Measurements from ENCODE around the gene ZIC4.

ZIC4 gene

DNA sequence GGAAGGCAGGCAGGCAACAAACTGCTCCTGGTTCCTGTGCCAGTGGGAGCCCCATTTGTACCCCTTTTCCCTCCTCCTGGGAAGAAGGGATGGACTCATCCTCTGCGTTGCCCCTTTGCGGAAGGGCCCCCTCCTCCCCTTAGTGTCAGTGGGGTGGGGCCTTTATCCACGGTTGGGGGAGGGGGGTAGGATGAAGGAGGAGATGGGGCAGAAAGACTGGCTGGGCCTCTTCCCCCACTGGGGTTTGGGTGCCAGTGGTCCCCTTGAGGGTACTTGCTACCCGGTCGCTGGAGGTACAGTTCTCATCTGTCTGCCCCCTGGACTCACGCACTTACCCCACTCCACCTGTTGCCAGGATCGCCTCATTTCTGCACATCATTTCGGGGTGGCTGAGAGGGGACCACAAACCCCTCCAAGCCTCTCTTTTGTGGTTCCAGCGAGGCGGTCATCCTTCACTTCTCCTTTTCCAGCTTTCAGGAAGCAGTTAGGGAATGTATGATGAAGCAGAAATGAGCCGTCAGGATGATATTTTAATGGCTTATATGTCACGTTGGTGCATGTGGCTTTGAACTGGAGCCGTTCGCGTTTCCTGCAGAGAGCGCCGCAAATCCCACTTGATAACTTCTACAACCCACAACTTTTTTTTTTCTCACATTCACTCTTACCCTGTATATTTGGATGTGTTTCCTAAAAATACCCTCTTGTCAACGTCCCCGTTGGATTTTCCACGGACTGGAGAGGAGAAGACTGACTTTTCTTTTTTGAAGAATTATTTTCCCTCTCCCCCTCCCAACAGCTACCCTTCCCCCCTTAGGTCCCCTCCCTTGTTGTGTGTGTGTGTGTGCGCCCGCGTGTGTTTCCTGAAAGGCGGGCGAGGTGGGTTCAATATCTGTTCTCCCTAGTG lies at the start of gene ZIC4:
ZIC4 (minus strand) TSS at position 516 of the 904 bp plus-strand sequence. CDS start 3,746 bp downstream, outside the sequence.
- no peak for DNase-seq (ENCODE audit: low read depth)

GRCh38 chr3:147449669-147450068 lies 43.3 kb upstream of the ZIC4 start:
- no peak for DNase-seq (ENCODE audit: low read depth)

DNA sequence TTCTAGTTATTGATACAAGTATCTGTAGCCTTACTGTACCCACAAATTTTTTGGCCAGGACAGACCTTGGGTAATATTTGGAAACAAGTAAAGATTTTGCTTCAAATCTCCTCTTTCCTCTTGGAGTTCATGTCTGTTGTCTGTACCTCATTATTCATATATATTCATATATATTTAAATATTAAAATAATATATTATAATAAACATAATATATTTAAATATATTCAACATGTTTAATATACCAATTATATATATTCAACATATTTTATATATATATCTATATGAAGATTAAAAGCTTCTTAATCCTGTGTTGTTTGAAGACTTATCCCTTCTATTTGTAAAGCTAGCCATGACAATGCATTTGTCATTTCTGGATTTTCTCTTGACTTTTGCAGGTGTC lies 40.9 kb upstream of the ZIC4 start:
- DNase-seq (ENCODE audit: low read depth): no peak

GRCh38 chr3:147431751-147432150 lies 25.4 kb upstream of the ZIC4 start:
- DNase-seq (ENCODE audit: low read depth): no peak

GRCh38 chr3:147428754-147429153 lies 22.4 kb upstream of the ZIC4 start:
- DNase-seq (ENCODE audit: low read depth): no peak

DNA sequence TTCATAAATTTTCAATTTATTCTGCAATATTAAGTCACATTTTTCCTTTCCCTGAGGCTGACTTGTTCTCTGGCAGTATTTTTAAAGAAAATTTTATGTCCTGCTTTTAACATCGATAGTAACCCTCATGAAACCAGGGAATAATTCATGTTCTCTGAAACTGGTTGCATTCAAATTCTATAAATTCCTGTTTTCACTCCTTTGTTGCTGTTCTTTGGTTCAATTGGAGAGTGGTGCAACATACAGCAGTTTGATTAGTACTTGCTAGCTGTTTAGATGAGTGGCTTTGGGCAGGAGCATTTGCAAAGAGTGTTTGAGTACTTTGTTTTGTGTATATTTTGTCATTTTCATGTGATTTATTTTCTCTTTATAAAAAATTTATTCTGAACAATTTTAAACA lies 22.0 kb upstream of the ZIC4 start:
- no peak for DNase-seq (ENCODE audit: low read depth)

GRCh38 chr3:147427746-147428145 lies 21.4 kb upstream of the ZIC4 start:
- DNase-seq (ENCODE audit: low read depth): no peak

DNA sequence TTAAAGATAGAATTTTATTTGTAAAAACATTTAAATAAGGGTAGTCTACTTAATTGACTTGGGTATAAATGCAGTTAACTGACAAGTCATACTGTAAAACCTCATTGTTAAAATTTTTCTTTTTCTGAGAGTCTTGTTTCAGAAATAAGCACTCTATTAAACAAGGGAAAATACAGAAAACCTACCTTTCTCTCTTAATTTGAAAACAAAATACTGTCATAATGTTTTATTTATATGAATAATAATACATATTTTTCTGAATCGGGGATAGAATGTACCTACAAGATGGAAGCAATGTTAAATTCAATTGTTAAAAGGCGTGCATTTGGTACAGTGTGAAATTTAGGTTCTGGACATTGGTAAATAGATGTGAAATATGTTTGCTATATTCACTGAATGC lies 20.6 kb upstream of the ZIC4 start:
- no peak for DNase-seq (ENCODE audit: low read depth)

DNA sequence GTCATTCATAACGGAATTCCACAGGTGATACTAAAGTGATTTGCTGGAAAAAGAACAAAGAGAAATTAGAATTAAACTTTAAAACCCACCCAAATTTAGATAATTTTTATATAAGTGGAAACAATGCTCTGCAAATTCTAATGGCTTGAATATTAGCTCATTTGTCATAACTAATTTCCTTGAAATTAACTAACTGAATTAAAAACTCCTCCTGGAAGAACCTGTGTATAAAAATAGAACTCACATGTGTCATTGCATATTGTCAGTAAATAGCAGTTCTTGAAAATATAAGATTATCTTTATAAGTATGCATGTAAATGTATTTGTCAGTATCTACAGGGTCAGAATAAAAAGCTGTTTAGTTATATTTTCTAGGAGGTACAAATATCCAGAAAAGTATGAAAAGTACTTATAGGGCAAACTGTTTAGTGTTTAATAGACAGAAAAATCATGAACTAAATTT lies 19.1 kb upstream of the ZIC4 start:
- DNase-seq (ENCODE audit: low read depth): no peak

- no peak for DNase-seq (ENCODE audit: low read depth)
Measured at GRCh38 chr3:147424581-147425387, 18.4 kb upstream of the ZIC4 start.

DNA sequence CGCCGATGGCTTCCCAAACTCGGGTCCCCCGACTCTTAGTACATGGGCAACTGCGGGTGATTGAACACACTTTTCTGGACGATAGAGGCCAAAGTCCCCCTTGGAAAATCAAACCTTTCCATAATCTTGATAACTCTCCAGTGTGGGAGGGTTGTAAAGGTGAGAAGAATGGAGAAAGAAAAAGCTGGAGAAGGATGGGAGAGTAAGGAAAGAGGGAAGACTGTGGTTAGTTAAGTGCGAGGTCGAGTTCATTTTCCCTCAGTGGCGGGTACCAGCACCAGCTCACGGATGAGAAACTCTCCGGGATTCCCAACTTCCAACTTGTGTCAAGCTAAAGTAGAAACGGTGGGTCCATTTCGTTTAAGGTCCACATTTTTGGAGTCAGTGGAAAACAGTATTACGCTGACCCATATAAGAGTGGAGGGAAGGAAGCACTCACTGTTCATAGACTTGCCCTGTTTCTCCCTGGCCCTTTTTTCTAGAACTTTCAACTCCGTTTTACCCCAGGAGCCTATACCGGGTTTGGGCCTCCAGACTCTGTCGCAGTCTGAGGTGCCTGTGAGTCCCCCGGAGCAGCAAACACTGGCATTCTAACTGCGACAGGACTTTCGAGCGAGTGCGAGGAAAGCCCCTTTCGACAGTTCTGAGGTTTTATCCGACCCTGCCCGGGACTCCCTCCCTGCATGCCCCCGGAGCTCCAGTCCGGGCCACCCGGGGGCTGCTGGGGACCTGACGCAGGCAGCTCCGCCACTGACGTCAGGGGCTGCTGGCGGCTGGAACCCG lies 17.6 kb upstream of the ZIC4 start:
- DNase-seq (ENCODE audit: low read depth): no peak

- no peak for DNase-seq (ENCODE audit: low read depth)
Measured at GRCh38 chr3:147423537-147423797, 17.1 kb upstream of the ZIC4 start.

DNA sequence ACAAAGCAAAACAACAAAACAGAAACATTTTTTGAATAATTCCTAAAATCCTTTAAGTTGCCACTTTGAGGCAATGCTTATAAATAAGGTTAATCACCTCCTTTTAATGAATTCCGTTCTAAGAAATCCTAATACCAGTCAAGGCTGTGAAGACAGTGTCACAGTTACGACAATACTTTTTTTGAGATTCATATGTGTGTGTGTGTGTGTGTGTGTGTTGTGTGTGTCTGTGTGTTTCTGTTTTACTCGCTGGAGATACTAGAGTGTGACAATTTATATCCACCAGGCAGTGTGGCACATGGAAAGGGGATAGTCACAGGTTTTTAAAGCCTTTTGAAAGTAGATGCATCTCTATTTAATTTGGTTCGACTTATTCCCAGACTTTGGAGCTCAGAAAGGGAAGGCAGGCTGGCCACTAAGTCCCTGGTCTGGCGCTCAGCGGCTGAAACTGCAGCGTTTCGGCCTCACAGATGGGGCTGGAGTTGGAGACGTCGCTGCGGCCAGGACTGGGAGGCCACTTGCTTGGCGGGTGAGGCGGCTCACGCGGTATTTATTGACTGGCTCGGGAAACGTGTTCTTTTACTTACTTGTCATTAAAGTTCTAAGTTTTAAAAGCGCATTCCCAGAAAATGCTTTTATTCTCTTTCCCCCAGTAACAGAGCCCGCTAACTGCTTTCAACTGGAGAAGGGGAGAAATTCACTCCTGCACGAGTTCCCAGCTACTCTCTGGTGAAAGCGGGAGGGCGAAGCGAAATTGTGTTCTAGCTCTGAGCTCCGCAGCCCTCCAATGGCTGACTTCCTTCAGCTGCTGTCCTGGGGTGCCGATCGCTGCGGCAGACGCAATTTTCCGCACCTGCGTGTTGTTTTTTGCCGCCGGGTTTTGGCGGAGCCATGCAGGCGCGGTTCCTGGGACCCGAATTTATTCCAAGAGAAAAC lies 16.5 kb upstream of the ZIC4 start:
- no peak for DNase-seq (ENCODE audit: low read depth)

GRCh38 chr3:147422196-147422595 lies 15.9 kb upstream of the ZIC4 start:
- no peak for DNase-seq (ENCODE audit: low read depth)

GRCh38 chr3:147421184-147421912 lies 15.0 kb upstream of the ZIC4 start:
- no peak for DNase-seq (ENCODE audit: low read depth)

GRCh38 chr3:147420353-147421183 lies 14.2 kb upstream of the ZIC4 start:
- no peak for DNase-seq (ENCODE audit: low read depth)

DNA sequence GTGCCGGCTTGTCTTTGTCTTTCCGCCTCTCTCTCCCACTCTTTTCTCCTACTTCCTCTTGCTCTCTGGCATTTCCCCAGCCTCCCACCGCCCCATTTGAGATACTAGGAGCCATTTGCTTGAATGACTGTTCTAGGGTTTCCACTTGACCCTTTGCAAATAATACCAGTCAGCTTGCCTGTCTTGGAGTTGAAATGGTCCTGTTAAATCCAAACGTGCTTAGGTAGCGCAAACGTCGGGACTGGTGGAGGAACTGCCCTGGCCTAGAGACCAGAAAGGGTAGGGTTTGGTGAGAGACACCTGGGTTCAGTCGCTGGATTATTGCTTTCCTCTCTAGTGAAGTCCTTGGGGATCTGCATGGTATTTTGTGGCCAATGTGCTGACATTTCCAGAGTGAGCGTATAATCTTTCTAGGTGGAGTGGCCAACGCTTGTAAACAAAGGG lies 13.5 kb upstream of the ZIC4 start:
- no peak for DNase-seq (ENCODE audit: low read depth)

DNA sequence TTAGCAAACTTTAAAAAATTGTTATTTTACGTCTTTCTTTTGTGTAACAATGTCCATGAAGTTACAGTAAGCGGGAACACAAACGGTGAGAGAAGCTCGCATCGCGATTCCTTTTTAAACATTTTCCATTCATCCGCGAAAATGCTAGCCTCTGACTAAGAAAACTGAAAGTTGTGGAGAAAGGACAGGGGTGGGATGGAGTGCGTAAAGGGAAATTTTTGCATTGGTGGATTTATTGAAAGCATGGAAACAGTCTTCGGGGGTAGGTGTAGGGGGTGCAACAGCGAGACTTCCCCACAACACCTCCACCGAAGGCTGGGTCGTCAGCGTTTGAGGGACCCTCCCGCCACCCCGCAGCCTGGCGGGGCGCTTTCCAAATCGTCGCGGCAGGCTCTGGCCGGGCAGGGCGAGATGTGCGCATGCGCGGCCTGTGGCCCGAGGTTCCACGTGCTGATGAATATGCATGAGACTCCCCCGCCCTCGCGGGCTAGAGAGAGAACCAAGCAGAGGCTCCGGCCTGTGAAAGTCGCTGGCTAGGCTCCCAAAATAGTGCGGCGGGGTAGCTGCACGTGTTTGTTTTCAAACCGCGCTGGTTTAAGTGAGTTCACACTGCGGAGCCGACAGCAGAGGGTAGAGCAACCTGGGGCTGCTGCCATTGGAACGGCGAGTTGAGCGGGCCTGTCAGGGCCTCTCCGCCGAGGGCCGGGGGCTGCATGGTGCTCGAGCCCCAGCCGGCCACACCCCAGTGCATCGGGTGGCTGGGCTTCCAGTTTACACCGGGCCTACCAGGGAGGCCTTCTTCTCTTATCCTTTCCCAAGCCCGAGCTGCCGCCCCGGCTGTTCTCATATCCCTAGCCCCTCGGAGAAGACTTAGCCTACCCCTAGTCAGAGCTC lies 12.7 kb upstream of the ZIC4 start:
- DNase-seq (ENCODE audit: low read depth): no peak

GRCh38 chr3:147418371-147418781 lies 12.0 kb upstream of the ZIC4 start:
- no peak for DNase-seq (ENCODE audit: low read depth)
